Gastrocnemius medialis (tissue), 4 donors: ENCODE measurements around the gene MICOS13. TPM values are rescaled to one million over a fixed set of nuclear protein-coding genes. Genes with fewer than 3 reads are reported as not detected.

Source experiments
- ATAC-seq, 2 donors: fragments of 150-250 bp; one replicate each; pipeline ENCODE4 v1.9.1; 2016
- DNase-seq, 2 donors: peaks; one replicate each; pipeline ENCODE4 v3.0.0-alpha.2; 2019
- H3K27ac ChIP-seq, 4 donors: fragments of 200-600 bp; sonication (generic); 1 replicate in 1 of 4; 2 replicates in 3 of 4; pipeline ENCODE4 v1.5.1; 2016 to 2018; ENCODE audit warnings: mild to moderate bottlenecking in 2 of 4, moderate library complexity in 1 of 4
- H3K27me3 ChIP-seq, 3 donors: fragments of 200-600 bp; sonication (generic) in 2 of 3; 1 replicate in 1 of 3; 2 replicates in 2 of 3; pipeline versions ENCODE4 v1.5.1 to v1.6.0; 2016 to 2019; ENCODE audit warnings: mild to moderate bottlenecking in 1 of 3, moderate library complexity in 1 of 3
- H3K36me3 ChIP-seq, 2 donors: fragments of 200-600 bp; sonication (generic) in 1 of 2; one replicate each; pipeline ENCODE4 v1.5.1; 2017 to 2018
- H3K4me1 ChIP-seq, 2 donors: fragments of 200-600 bp; sonication (generic) in 1 of 2; one replicate each; pipeline ENCODE4 v1.5.1; 2016 to 2017; ENCODE audit warnings: mild to moderate bottlenecking in 2 of 2
- H3K4me3 ChIP-seq, 4 donors: fragments of 200-600 bp; sonication (generic) in 3 of 4; 1 replicate in 1 of 4; 2 replicates in 3 of 4; pipeline ENCODE4 v1.5.1; 2016 to 2019; ENCODE audit warnings: mild to moderate bottlenecking in 2 of 4
- H3K9me3 ChIP-seq, 3 donors: fragments of 200-600 bp; sonication (generic) in 2 of 3; 1 replicate in 1 of 3; 2 replicates in 2 of 3; pipeline ENCODE4 v1.5.1; 2016 to 2019
- POLR2A ChIP-seq, 2 donors: fragments of 450-650 bp; IDR thresholded peaks; one replicate each; pipeline ENCODE4 v1.6.1; 2017; ENCODE audit warnings: antibody characterized with exemption in 2 of 2, mild to moderate bottlenecking in 2 of 2, moderate library complexity in 2 of 2
- in situ Hi-C, 4 donors: fragments of 200-750 bp; cut with MboI; loops; one replicate each; pipeline versions ENCODE4 v1.15.0 to v1.8.0; 2017; ENCODE audit warnings: low sequenced_read_pairs in 4 of 4
- intact Hi-C: fragments of 100-400 bp; cut with DNase I; formaldehyde crosslinking; loops from one replicate; pipeline ENCODE4 v1.15.1; 2023; ENCODE audit warnings: low total_unique reads
- total RNA-seq, 4 donors: library from RNA; depleted of rRNA; stranded (reverse); fragments of >200 nt; gene quantifications; one replicate each; pipeline versions ENCODE4 v1.1.0 to v1.2.3, GENCODE V29; 2016
- TF ChIP-seq, protein P1 (sequence below), 5 experiments: fragments of 450-650 bp in 3 of 5; fragments of 200-600 bp in 2 of 5; sonication (generic) in 2 of 5; IDR thresholded peaks in 4 of 5; conservative IDR thresholded peaks in 1 of 5; 1 replicate in 4 of 5; 2 replicates in 1 of 5; pipeline ENCODE4 v1.5.1; 2016 to 2019; ENCODE audit warnings: antibody characterized with exemption in 5 of 5, mild to moderate bottlenecking in 3 of 5, moderate library complexity in 3 of 5

MICOS13 gene
- total RNA-seq, 4 donors from 2014 or later, result 45.7 to 122 (median 74.8) TPM

DNA sequence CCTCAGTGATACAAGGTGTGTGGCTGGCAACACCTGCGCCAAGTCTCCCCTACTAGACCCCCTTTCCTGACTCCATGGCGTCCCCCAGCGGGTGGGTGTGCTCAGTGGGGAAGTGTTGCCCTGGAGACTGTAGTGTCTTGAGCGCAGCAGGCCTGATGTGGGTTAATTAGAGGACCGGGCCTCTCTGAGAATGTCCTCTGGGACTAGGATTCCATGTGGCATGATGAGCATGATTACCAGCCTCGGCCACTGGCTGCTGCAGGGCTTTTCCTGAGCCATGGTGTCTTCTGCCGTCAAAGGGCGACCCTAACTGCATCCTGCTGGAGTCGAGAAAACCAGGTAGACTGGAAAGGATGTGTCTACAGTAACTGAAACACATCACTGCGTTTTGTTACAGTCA is 28.1 kb downstream of the MICOS13 start:
- Histone ChIP-seq H3K27me3 (no peaks in the 10 kb centered on the region), H3K9me3 (no peaks in the 10 kb centered on the region), H3K4me3 (no peak overlapping the region), H3K36me3 (peaks cover 0 to 92% of the 10 kb centered on the region in 2 donors), H3K27ac (no peak overlapping the region), H3K4me1 (no peaks in the 10 kb centered on the region)
- ATAC-seq, result no peak
- in situ Hi-C loops, result no loop called here
- DNase-seq, result no peak
- intact Hi-C loops, result no loop called here
- no peak for TF ChIP-seq POLR2A (IDR thresholded peaks at IDR 0.05)
- TF ChIP-seq, protein P1, sequence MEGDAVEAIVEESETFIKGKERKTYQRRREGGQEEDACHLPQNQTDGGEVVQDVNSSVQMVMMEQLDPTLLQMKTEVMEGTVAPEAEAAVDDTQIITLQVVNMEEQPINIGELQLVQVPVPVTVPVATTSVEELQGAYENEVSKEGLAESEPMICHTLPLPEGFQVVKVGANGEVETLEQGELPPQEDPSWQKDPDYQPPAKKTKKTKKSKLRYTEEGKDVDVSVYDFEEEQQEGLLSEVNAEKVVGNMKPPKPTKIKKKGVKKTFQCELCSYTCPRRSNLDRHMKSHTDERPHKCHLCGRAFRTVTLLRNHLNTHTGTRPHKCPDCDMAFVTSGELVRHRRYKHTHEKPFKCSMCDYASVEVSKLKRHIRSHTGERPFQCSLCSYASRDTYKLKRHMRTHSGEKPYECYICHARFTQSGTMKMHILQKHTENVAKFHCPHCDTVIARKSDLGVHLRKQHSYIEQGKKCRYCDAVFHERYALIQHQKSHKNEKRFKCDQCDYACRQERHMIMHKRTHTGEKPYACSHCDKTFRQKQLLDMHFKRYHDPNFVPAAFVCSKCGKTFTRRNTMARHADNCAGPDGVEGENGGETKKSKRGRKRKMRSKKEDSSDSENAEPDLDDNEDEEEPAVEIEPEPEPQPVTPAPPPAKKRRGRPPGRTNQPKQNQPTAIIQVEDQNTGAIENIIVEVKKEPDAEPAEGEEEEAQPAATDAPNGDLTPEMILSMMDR (IDR thresholded peaks at IDR 0.05 in 4 of 5, conservative IDR thresholded peaks at IDR 0.05 in 1 of 5), result no peak

DNA sequence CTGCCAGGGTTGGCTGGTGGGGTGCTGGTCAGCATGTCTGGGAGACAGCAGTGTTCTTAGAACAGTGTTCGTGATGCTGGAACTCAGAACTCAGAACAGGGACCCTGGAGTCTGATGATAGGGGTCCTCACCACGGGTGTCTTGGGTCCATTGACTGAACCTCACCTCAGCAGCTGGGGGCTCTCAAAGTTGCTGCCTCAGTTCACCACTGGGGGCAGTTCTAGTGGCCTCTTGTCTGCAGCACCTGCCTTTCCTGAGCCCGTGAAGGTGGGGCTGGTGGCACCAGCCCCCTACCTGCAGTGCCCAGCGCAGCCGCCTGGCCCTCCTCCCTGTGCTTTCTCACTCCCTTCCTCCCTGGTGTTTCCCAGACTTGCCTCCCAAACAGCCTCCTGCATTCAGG is 29.0 kb downstream of the MICOS13 start:
- H3K4me1 ChIP-seq, result no peaks in the 10 kb centered on the region
- ATAC-seq, result no peak
- no peak overlapping the region for H3K27ac ChIP-seq
- no peak for DNase-seq
- intact Hi-C loops (no loop called here), in situ Hi-C loops (no loop called here)
- TF ChIP-seq, protein P1 (IDR thresholded peaks at IDR 0.05 in 4 of 5, conservative IDR thresholded peaks at IDR 0.05 in 1 of 5), result no peak
- no peak for TF ChIP-seq POLR2A (IDR thresholded peaks at IDR 0.05)
- no peaks in the 10 kb centered on the region for H3K27me3 ChIP-seq
- H3K9me3 ChIP-seq, result no peaks in the 10 kb centered on the region
- H3K36me3 ChIP-seq, result peaks cover 0 to 92% of the 10 kb centered on the region in 2 donors
- H3K4me3 ChIP-seq, result no peak overlapping the region

DNA sequence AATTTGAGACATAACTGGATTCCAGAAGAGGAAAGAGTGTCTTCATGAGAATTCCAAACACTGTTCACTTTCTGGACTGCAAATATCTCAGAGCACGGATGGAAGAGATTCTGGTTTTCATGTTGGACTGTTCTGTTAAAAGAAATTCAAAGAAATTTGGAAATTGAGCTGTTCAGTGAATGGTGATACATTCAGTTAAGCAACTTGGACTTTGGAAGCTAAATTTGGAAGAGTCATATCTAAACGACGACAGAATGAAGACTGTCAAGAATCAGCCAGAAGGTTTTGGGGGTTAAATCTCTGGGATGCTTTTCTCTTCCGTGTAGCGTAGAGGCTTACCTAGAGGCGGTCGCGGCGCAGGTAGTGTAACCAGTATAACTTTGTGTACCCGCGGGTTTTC is 31.9 kb downstream of the MICOS13 start:
- no peak for DNase-seq
- no peak overlapping the region for H3K4me3 ChIP-seq
- intact Hi-C loops (no loop called here), in situ Hi-C loops (no loop called here)
- H3K9me3 ChIP-seq, result no peaks in the 10 kb centered on the region
- peaks cover 0 to 80% of the 10 kb centered on the region in 2 donors for H3K36me3 ChIP-seq
- no peak overlapping the region for H3K27ac ChIP-seq
- H3K27me3 ChIP-seq, result no peaks in the 10 kb centered on the region
- ATAC-seq, result no peak
- TF ChIP-seq, protein P1 (IDR thresholded peaks at IDR 0.05 in 4 of 5, conservative IDR thresholded peaks at IDR 0.05 in 1 of 5), result no peak
- TF ChIP-seq POLR2A (IDR thresholded peaks at IDR 0.05), result no peak
- H3K4me1 ChIP-seq, result no peaks in the 10 kb centered on the region

DNA sequence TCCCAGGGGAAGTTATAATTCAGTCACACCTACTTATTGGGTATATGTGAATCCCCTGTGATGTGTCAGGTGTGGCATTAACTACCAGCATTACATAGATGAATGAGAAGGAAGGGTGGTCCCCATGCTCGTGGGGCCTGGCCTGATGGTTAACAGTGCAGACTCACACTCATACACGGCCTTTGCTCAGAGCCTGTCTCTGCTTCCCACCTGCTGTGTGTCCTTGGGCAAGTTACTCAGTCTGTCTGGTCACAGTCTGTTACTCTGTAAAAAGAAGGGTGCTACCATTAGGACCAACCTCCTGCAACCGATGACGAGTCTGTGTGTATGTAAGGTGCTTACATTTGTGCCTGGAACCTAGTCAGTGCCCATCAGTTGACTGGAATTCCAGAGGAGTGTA is 33.6 kb downstream of the MICOS13 start:
- peaks cover 0 to 71% of the 10 kb centered on the region in 2 donors for H3K36me3 ChIP-seq

More for the DNA sequence above, 33.6 kb downstream of the MICOS13 start:
- DNase-seq (no peak), ATAC-seq (no peak)
- in situ Hi-C loops, result no loop called here
- H3K27me3 ChIP-seq, result no peaks in the 10 kb centered on the region
- H3K4me3 ChIP-seq, result no peak overlapping the region
- H3K27ac ChIP-seq, result no peak overlapping the region
- H3K4me1 ChIP-seq, result no peaks in the 10 kb centered on the region
- intact Hi-C loops, result no loop called here
- TF ChIP-seq POLR2A (IDR thresholded peaks at IDR 0.05), result no peak
- TF ChIP-seq, protein P1 (IDR thresholded peaks at IDR 0.05 in 4 of 5, conservative IDR thresholded peaks at IDR 0.05 in 1 of 5), result no peak
- no peaks in the 10 kb centered on the region for H3K9me3 ChIP-seq
